GM19351 (cell line): Measurements from ENCODE around the gene OR13C5.
"Not testable (repeated sequence)": the region's sequence is repeated elsewhere in the genome, so short reads cannot be mapped to it uniquely, and the experiment has no call there.

Experiments used
- ATAC-seq: cut with Tn5 transposase; IDR thresholded peaks from one replicate; pipeline ENCODE4 v1.9.1; 2021; ENCODE audit warnings: mild to moderate bottlenecking, moderate library complexity; ENCODE audit not compliant: unreplicated experiment

Gene OR13C5, protein sequence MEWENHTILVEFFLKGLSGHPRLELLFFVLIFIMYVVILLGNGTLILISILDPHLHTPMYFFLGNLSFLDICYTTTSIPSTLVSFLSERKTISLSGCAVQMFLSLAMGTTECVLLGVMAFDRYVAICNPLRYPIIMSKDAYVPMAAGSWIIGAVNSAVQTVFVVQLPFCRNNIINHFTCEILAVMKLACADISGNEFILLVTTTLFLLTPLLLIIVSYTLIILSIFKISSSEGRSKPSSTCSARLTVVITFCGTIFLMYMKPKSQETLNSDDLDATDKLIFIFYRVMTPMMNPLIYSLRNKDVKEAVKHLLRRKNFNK

DNA sequence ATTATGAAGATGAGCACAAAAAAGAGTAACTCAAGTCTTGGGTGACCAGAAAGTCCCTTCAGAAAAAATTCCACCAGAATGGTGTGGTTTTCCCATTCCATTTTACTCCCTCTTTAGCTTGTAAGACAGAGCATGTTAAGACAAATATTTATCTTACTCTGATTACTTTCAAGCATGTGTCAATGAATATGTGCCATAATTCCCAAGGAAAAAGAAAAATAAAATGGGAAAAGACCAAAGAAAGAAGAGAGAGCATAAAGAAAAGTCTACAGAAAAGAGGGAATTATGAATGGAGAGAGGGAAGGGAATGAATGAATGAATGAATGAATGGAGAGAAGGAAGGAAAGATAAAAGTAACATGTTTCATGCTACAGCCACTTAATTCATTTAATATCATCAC lies at the start of gene OR13C5:
TSS of gene OR13C5 (minus strand) at position 101 of the 400 bp plus-strand sequence. CDS start at position 101, 0 bp downstream.
- not testable (repeated sequence) for ATAC-seq

DNA sequence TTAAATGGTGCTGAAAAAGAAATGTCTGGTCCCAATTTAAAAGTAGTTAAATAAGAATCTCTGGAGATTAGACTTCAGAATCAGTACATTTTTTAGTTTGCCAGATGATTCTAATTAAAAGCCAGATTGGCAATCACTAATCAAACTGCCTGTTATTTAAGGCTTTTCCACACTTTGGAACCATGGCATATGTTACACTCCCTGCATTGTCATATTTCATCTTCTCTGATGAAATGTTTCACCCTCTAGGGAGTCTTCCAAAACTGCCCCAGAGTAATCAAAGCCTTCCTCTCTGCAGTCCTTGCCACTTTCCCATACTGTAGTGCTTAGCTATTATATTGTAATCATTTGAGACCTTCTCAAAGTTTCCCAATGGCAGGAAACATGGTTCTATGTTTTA lies 36.2 kb upstream of the OR13C5 start:
- no peak for ATAC-seq

DNA sequence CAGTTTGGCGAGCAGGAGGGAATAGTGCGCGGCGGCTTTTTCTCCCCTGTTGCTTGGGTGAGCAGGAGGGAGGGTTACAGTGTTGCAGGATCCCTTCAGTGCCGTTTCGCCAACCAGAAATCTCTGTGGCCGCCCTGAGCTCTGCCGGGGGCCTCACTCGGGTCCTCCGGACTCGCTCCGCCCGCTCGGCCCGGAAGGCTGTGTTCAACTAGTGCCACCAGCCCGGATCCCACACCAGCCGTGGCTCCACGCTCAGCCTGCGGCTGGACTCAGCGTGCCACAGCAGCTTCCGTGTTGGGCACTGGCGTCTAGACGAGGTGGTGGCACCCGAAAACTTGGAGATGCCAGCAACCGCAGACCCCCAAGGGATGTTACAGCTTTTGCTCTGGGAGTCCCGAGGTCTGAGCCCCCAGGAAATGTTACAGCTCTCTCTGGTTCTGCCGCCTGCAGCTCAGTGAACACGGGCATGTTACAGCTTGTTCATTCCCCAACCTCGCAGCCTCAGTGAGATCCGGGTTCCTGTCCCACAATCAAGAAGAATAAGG lies 34.8 kb upstream of the OR13C5 start:
- ATAC-seq = no peak

DNA sequence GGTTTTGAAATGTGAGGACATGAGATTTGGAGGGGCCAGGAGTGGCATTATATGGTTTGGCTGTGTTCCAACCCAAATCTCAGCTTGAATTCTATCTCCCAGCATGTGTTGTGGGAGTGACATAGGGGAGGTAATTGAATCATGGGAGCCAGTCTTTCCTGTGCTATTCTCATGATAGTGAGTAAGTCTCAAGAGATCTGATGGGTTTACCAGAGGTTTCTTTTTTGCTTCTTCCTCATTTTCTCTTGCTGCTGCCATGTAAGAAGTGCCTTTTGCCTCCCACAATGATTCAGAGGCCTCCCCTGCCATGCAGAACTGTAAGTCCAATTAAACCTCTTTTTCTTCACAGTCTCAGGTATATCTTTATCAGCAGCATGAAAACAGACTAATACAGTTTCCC lies 26.8 kb upstream of the OR13C5 start:
- ATAC-seq = not testable (repeated sequence)

DNA sequence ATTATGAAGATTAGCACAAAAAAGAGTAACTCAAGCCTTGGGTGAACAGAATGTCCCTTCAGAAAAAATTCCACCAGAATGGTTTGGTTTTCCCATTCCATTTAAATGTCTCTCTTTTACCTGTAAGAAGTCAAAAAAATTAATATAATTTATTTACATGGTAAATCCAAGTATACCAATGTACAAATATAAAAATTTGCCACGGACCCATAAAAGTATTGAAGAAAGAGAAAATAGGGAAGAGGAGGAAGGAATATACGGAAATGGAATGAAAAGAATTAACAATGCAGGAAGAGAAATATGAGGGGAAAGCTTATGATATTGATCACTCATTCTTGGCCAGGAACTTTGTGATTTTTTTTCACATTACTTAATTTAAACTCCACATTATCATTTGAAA lies 18.9 kb upstream of the OR13C5 start, which contains the start of gene OR13C9:
TSS of gene OR13C9 (minus strand) at position 101 of the 400 bp plus-strand sequence. CDS start at position 101, 0 bp downstream.
- no peak for ATAC-seq

DNA sequence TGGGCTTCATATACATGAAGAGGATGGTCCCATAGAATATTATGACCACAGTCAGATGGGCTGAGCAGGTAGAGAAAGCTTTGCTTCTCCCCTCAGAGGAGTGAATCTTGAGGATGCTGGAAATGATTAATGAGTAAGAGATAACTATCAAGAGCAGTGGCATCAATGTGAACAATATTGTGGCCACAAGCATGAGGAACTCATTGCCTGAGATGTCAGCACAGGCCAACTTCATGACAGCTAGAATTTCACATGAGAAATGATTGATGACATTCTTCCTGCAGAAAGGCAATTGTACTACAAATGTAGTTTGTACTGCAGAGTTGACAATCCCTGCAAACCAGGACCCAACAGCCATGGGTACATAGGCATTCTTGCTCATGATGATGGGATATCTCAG lies 18.2 kb upstream of the OR13C5 start:
- ATAC-seq = no peak

DNA sequence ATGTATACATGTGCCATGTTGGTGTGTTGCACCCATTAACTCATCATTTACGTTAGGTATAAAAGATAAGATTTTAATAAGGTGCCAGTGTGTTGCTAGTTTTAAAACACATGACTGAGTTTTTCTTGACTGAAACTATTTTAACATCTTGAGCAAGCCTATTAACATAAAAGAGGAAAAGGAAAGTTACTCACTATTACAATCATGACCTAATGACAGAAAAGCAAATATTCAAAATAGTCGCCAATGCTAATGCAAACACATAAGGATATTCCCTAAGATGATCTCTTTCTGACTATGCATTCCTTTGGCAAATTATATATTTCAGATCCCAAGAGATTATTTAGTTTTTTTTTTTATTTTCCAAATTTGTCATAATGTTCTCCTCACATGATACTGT lies 12.0 kb upstream of the OR13C5 start:
- no peak for ATAC-seq

DNA sequence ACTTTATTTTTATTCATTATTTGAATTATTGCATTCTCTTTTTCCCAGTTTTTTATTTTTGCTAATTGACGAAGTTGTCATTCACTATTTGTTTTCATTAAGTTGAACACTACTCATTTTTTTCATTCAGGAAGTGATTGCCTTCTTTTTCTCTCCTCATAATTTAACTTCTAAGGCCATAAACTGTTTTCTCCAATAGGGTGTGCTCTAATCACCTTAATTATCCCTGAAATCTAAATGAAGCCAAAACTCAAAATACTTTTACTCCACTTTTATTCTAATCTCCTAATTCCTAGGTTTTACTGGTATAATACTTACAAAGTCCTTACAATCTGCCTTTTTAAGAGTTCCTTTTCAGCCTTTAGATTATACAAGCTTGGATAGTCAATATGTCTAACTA lies 9.1 kb upstream of the OR13C5 start:
- no peak for ATAC-seq

DNA sequence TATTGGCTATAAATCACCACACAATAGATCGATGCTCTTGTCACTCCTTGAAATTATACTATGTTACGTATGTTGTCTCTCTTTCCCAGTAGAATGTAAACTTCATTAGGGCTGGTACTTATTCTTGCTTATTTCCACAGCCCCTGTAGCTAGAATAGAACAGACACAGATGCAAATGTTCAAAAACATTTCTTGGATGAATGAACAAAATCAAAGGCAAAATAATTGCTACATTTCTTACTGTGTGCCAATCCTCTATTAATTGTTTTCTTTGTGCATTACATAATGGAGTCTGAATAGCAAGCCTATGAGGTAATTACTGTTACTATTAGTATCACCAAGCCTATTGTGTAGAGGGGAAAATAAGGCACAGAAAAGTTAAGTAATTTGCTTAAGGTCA lies 6.9 kb upstream of the OR13C5 start:
- no peak for ATAC-seq

DNA sequence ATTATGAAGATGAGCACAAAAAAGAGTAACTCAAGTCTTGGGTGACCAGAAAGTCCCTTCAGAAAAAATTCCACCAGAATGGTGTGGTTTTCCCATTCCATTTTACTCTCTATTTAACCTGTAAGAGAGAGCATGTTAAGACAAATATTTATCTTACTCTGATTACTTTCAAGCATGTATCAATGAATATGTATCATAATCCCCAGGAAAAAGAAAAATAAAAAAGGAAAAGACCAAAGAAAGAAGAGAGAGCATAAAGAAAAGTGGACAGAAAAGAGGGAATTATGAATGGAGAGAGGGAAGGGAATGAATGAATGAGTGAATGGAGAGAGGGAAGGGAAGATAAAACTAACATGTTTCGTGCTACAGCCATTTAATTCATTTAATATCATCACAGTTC lies 6.3 kb upstream of the OR13C5 start, which contains the start of gene OR13C2:
TSS of gene OR13C2 (minus strand) at position 101 of the 400 bp plus-strand sequence. CDS start at position 101, 0 bp downstream.
- not testable (repeated sequence) for ATAC-seq

DNA sequence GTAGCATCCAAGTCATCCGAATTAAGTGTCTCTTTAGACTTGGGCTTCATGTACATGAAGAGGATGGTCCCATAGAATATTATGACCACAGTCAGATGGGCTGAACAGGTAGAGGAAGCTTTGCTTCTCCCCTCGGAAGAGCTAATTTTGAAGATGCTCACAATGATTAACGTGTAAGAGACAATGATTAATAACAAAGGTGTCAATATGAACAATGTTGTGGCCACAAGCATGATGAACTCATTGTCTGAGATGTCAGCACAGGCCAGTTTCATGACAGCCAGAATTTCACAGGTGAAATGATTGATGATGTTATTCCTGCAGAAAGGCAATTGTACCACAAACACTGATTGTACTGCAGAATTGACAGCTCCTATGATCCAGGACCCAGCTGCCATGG lies 5.6 kb upstream of the OR13C5 start:
- ATAC-seq = no peak

DNA sequence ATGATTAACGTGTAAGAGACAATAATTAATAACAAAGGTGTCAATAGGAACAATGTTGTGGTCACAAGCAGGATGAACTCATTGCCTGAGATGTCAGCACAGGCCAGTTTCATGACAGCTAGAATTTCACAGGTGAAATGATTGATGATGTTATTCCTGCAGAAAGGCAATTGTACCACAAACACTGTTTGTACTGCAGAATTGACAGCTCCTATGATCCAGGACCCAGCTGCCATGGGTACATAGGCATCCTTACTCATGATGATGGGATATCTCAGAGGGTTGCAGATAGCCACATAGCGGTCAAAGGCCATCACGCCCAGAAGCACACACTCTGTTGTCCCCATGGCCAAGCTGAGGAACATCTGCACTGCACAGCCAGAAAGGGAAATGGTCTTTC lies 464 bp downstream of the OR13C5 start:
- ATAC-seq = not testable (repeated sequence)

DNA sequence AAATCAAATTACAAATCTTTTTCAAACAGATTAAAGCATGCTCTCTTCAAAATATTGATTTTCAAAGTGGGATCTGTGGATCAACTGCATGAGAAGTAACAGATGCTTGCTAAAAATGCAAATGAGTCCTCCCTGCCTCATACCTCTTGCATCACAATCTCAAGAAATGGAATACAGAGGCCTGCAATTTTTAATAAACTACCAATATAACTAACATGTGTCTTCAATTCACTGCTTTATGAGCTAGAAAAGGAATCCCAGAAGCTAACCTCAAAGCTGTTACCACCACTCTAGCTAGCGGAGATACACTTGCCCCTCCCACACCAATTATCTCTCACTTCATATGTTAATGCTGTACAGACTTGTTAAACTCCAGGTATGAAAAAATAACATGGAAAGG lies 9.6 kb downstream of the OR13C5 start:
- no peak for ATAC-seq

DNA sequence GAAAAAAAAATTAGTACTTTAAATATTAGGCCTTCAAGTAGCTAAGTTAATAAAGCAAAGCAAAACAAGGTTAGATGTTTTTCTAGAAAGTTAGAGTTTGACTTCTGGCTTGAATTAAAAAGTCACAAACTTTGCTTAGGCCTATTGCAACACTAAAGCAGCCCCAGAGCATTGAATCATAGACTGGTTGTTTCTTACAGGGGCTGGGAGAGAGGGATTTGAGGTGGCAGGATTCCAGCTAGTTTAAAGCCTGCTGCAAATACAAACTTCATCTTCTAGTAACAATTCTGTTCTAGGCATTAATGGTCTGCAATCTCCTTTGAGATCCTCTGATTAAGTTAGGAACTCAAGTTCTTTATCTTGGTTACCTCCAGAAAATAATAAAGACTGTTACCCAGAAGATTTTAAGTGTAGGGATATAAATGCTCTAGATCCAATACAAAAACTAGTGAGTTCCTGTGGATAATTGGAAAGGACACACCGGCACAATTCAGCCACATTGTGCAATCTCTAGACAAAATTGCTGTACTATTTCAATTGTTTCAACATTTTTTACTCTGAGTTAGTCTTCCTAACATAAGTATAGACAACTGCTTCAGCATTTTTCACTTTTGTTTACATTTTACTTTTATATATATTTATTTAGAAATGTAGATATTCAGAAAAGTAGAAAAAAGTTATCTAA lies 12.6 kb downstream of the OR13C5 start:
- no peak for ATAC-seq

DNA sequence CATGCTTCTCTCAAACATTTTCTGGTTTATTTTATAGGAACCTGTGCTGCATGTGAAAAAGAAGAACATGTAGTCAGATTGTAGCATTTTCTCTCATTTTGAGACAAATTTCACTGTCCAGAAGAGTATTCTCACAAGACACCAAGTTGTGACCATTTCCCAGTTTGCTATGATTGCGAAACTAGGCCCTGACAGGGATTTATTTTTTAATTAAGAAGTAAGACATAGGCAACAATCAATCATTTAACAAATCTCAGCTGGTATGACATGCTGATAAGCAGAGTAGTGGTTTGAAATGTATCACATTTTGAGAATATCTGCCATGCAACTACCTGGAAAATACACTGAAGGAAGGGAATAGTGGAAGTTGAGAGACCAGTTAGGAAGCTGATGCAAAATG lies 18.7 kb downstream of the OR13C5 start:
- ATAC-seq = no peak

DNA sequence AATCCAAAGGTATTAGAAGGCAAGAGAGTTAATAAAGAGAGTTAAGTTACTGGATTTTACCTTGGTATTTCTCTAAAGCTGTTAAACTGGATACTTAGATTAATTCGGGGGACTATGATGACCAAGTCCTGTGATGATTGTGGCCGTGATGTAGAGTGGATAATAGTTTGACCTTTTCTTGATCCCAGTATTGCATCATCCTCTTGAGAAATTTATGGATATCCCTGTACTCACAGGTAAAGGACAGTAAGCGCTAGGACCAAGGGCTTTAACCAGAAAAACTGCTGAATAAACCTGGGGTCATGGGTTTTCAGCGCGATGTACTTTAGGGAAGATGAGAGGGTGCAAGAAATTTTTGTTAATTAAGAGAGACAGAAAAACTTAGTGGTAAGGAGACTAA lies 21.9 kb downstream of the OR13C5 start:
- ATAC-seq = no peak

DNA sequence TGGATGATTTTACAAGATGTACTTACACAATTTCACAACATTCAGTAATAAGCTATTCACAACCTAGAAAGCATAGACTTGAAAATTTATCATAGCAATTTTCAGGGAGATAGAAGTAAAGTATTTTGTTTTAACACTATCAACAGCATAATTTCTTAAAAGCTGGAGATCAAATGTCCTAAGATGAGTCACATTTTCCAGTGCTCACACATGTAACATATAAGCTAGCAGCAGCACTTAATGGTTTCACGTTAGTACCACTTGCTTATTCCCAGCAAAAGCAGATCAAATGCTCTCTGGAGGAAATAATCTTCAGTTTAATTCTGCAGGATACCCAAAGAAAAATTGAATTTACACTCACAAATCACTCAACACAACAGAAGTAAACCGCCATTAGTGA lies 23.8 kb downstream of the OR13C5 start:
- no peak for ATAC-seq

DNA sequence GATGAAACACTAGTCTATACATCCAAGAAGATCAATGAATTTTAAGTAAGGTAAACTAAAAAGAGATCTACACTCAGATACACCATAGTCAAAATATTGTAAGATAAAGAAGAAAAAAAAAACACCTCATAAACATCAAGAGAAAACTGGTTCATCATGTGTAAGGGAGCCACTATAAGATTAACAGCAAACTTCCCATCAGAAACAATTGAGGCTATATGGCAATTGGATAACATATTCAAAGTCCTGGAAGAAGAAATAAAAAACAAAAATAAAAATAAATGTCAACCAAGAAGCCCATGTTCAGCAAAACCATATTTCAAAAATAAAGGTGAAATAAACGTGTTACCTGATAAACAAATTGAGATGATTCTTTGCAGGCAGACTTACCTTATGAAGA lies 26.6 kb downstream of the OR13C5 start:
- no peak for ATAC-seq

DNA sequence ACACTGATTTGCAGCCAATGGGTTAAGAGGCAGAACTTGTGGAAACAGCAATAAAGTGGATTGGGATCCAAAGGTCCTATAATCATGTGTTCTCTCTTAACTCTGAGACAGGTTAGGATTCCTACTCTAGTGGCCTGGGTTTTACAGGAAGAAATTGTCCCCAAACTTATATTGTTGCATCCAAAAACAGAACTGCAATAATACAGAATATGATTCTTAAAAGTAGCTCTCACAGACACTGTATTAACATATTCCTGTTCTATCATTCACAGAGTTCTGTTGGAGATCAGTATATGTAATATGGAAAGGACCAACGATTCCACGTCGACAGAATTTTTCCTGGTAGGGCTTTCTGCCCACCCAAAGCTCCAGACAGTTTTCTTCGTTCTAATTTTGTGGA lies 30.3 kb downstream of the OR13C5 start, which contains the start of gene OR13C8:
TSS of gene OR13C8 (plus strand) at position 301 of the 400 bp plus-strand sequence. CDS start at position 301, 0 bp downstream.
- no peak for ATAC-seq

DNA sequence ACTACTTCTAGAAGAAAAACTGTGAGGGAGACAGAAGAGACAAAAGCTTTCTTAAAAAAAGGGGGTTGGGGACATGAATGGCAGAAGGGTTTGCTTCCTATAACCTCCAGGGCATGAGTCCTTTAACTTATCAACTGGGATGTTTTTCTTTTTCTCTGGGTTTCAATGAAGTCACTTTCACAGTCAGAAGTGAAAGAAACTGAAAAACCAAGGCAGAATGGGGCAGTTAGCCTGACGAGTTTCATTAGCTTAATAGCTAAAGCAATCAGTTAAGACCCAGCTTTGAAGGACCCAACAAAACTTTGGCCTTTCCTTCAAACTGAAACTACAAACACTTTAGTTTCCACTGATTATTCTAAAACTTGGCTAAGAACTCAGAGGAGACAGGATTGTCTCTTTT lies 34.9 kb downstream of the OR13C5 start:
- no peak for ATAC-seq

DNA sequence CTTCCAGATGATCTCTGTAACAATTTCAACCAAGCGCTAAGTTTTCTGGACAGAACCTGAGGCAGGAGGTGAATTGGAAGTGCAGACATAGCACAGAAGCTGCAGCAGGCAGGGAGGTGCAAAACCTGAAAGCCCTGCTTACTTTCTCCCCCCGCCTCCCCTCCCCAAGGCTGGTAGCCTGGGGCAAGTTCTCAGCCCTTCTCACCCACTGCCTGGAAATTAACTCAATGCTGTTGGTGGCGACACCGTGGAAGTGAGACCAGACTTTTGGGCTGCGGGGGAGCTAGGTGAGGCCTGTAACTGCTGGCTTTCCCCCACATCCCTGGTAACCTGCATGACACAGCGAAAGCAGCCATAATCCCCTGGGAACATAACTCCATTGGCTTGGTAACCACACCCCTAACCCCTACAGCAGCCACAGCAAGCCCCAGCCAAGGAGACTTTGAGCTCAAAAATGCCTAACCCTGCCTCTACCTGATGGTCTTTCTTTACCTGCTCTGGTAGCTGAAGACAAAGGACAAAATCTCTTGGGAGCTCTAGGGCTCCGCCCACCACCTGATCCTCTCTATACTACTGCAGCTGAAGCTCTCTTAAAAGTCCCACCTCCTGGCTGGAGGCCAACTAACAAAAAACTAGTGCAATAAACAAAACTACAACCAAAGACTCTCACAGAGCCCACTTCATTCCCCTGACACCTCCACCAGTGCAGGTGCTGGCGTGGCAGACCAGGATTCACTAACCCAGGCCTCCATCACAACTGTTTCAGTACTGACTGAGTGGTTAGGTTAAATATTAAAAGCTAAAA lies 42.2 kb downstream of the OR13C5 start:
- ATAC-seq = no peak
